Gastroesophageal sphincter (tissue), 4 donors: ENCODE data around the gene MTARC1. TPM values are rescaled to one million over a fixed set of nuclear protein-coding genes. Genes with fewer than 3 reads are reported as not detected.

Source experiments
- ATAC-seq: fragments of 150-250 bp; one replicate; pipeline ENCODE4 v1.9.1; 2016; ENCODE audit warnings: mild to moderate bottlenecking, moderate library complexity
- H3K27ac ChIP-seq, 4 donors: fragments of 200-600 bp; sonication (generic) in 3 of 4; 1 replicate in 3 of 4; 2 replicates in 1 of 4; pipeline ENCODE4 v1.5.1; 2016 to 2019
- H3K27me3 ChIP-seq: fragments of 200-600 bp; sonication (generic); one replicate; pipeline ENCODE4 v1.5.1; 2019
- H3K36me3 ChIP-seq, 2 donors: fragments of 200-600 bp; sonication (generic); one replicate each; pipeline ENCODE4 v1.5.1; 2019; ENCODE audit warnings: control low read depth in 1 of 2
- H3K4me1 ChIP-seq, 3 donors: fragments of 200-600 bp; sonication (generic); 1 replicate in 2 of 3; 2 replicates in 1 of 3; pipeline ENCODE4 v1.5.1; 2016 to 2019; ENCODE audit warnings: control low read depth in 2 of 3
- H3K4me3 ChIP-seq, 2 donors: fragments of 200-600 bp; sonication (generic); one replicate each; pipeline ENCODE4 v1.5.1; 2019; ENCODE audit warnings: mild to moderate bottlenecking in 1 of 2, moderate library complexity in 1 of 2
- H3K9me3 ChIP-seq, 3 donors: fragments of 200-600 bp; sonication (generic); one replicate each; pipeline ENCODE4 v1.5.1; 2017 to 2019; ENCODE audit warnings: control low read depth in 2 of 3
- EP300 ChIP-seq: sonication (generic); formaldehyde crosslinking; IDR thresholded peaks from one replicate; pipeline ENCODE4 v1.6.1; 2017; ENCODE audit warnings: antibody characterized with exemption, mild to moderate bottlenecking
- POLR2A ChIP-seq, 2 donors: fragments of 450-650 bp; IDR thresholded peaks; one replicate each; pipeline ENCODE4 v1.6.1; 2017; ENCODE audit warnings: antibody characterized with exemption in 2 of 2, mild to moderate bottlenecking in 2 of 2, moderate library complexity in 1 of 2
- POLR2AphosphoS5 ChIP-seq: sonication (generic); formaldehyde crosslinking; IDR thresholded peaks from one replicate; pipeline ENCODE4 v1.6.1; 2017; ENCODE audit warnings: antibody characterized with exemption
- WGBS, 2 donors: methylation state at CpG; one replicate each; pipeline ENCODE4 v1.1.5; 2018; ENCODE audit warnings: low coverage in 1 of 2; 5-methylcytosine and 5-hydroxymethylcytosine counted together
- total RNA-seq, 4 donors: library from RNA; depleted of rRNA; stranded (reverse); fragments of >200 nt; gene quantifications; one replicate each; pipeline ENCODE4 v1.1.0, GENCODE V29; 2016
- TF ChIP-seq, protein P1 (sequence below), 4 experiments: fragments of 200-600 bp in 2 of 4; fragments of 450-650 bp in 2 of 4; sonication (generic) in 1 of 4; IDR thresholded peaks; one replicate each; pipeline ENCODE4 v1.5.1; 2017 to 2019; ENCODE audit warnings: antibody characterized with exemption in 4 of 4, mild to moderate bottlenecking in 2 of 4, moderate library complexity in 2 of 4

Gene MTARC1
- total RNA-seq, 4 donors from 2014 or later: 3.7 to 8.1 (median 5.4) TPM

- no peaks in the 10 kb centered on the region for H3K36me3 ChIP-seq
- peak overlapping the region; percentile 53 to 98 (median 91) for H3K27ac ChIP-seq
- peaks cover 3 to 57% (median 15%) of the 10 kb centered on the region in 3 donors for H3K4me1 ChIP-seq
- H3K4me3 ChIP-seq: peak overlapping the region; percentile 79 to 96
- H3K9me3 ChIP-seq: no peaks in the 10 kb centered on the region
- no peak for ATAC-seq
- no peak for TF ChIP-seq POLR2AphosphoS5
- no peak for TF ChIP-seq POLR2A (IDR thresholded peaks at IDR 0.05)
- TF ChIP-seq, protein P1, sequence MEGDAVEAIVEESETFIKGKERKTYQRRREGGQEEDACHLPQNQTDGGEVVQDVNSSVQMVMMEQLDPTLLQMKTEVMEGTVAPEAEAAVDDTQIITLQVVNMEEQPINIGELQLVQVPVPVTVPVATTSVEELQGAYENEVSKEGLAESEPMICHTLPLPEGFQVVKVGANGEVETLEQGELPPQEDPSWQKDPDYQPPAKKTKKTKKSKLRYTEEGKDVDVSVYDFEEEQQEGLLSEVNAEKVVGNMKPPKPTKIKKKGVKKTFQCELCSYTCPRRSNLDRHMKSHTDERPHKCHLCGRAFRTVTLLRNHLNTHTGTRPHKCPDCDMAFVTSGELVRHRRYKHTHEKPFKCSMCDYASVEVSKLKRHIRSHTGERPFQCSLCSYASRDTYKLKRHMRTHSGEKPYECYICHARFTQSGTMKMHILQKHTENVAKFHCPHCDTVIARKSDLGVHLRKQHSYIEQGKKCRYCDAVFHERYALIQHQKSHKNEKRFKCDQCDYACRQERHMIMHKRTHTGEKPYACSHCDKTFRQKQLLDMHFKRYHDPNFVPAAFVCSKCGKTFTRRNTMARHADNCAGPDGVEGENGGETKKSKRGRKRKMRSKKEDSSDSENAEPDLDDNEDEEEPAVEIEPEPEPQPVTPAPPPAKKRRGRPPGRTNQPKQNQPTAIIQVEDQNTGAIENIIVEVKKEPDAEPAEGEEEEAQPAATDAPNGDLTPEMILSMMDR (IDR thresholded peaks at IDR 0.05): no peak
- TF ChIP-seq EP300: no peak
- no peaks in the 10 kb centered on the region for H3K27me3 ChIP-seq
- WGBS, 2 donors: 9 to 16% methylated on average over 4 to 12 of the region's 18 CpGs
Observed at GRCh38 chr1:220747437-220748088, 39.1 kb upstream of the MTARC1 start.

DNA sequence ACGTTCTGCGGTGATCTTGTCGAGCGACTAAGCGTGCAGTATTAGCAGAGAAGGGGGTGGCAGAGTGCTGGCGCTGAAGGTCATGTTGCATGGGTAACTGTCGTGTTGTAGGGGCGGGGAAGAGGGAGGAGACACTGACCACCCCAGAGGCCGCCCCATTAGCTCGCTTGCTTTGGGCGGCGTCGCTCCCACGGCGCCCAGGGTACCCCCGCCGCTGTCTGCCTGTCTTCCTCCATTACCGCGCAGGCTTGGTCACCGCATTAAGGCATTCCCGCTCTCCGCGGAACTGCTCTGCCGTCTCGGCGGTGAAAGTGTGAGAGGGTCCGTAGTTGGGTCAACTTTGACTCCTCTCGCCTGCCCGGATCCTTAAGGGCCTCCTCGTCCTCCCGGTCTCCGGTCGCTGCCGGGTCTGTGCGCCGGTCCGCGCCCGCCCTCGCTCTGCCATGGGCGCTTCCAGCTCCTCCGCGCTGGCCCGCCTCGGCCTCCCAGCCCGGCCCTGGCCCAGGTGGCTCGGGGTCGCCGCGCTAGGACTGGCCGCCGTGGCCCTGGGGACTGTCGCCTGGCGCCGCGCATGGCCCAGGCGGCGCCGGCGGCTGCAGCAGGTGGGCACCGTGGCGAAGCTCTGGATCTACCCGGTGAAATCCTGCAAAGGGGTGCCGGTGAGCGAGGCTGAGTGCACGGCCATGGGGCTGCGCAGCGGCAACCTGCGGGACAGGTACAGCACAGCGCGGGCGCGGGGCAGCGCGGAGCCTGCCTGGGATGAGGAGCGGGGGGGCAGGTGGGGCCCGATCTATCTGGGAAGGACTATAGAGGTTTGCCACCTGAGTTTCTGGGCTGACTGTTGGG is 38.4 kb upstream of the MTARC1 start, which contains the start of gene MTARC2:
Gene MTARC2, plus strand, starts transcription at position 234 of the 846 bp plus-strand sequence. Its CDS starts 210 bp downstream, at position 444.
- no peaks in the 10 kb centered on the region for H3K27me3 ChIP-seq
- H3K9me3 ChIP-seq: no peaks in the 10 kb centered on the region
- 0% methylated on average over 1 of the region's 77 CpGs; no CpG with 5 or more reads in 1 of the 2 donors for WGBS, 2 donors
- no peaks in the 10 kb centered on the region for H3K36me3 ChIP-seq
- TF ChIP-seq POLR2AphosphoS5 (peak; percentile 93), EP300 (no peak), POLR2A (IDR thresholded peaks at IDR 0.05) (peak; percentile 83 to 90)
- TF ChIP-seq, protein P1 (IDR thresholded peaks at IDR 0.05): peak in 1 of 4 experiments; percentile 18
- peak within 1 kb of the TSS; percentile 79 to 96 for H3K4me3 ChIP-seq
- peaks cover 3 to 63% (median 15%) of the 10 kb centered on the region in 3 donors for H3K4me1 ChIP-seq
- H3K27ac ChIP-seq: peak within 1 kb of the TSS; percentile 81 to 98 (median 91)
- ATAC-seq: peak; percentile 95

DNA sequence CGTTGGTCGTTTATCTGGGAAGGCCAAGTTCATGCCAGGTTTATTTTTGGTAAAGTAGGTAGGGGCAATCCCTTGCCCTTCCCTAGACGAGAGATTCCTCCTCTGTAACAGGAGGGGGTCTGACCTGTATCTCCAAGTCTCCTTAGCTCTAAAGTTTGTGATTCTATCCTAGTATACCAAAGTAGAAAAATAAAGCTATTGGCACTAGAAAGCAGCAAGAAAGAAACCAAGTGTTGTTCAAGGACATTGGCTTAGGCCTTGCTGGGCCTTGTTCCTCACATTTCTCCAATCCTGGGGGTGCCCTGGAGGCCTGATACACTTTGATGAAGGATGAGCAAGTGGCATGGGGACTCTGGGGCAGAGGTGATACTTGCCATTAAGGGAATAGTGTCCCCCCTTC is 37.8 kb upstream of the MTARC1 start:
- Histone ChIP-seq H3K27me3 (no peaks in the 10 kb centered on the region), H3K36me3 (peaks cover 0 to under 1% of the 10 kb centered on the region in 2 donors), H3K27ac (peak overlapping the region; percentile 81 to 98 (median 91)), H3K4me1 (peaks cover 3 to 69% (median 15%) of the 10 kb centered on the region in 3 donors), H3K9me3 (no peaks in the 10 kb centered on the region), H3K4me3 (peak overlapping the region; percentile 79 to 96)
- TF ChIP-seq, protein P1 (IDR thresholded peaks at IDR 0.05): no peak
- TF ChIP-seq EP300 (no peak), POLR2A (IDR thresholded peaks at IDR 0.05) (no peak), POLR2AphosphoS5 (no peak)
- no peak for ATAC-seq
- 0% methylated on average over 3 of the region's 3 CpGs; no CpG with 5 or more reads in 1 of the 2 donors for WGBS, 2 donors

DNA sequence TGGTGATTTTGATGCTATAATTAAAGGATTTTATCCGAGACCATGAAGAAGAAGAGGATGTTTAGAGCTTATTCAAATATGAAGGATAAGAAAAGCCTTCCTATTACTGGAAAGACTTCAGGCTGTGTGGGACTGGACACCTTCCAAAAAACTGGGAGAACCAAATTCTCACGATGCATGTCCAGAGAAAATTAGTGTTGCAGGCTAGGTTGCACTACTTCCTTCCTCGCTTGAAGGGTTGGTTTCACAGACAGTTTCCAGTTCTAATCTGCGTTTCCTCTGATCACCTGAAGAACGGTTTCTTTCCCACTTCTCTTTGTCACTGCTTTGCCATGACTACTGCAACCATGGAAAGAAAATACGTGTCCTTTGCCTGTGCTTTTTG is 36.6 kb upstream of the MTARC1 start:
- Histone ChIP-seq H3K27me3 (no peaks in the 10 kb centered on the region), H3K27ac (peak overlapping the region in 3 of 4 donors; percentile 89 to 98 (median 93)), H3K36me3 (peaks cover 0 to 12% of the 10 kb centered on the region in 2 donors), H3K4me1 (peaks cover 3 to 73% (median 15%) of the 10 kb centered on the region in 3 donors), H3K9me3 (no peaks in the 10 kb centered on the region), H3K4me3 (peak overlapping the region in 1 of 2 donors; percentile 96)
- TF ChIP-seq EP300 (no peak), POLR2A (IDR thresholded peaks at IDR 0.05) (no peak), POLR2AphosphoS5 (no peak)
- TF ChIP-seq, protein P1 (IDR thresholded peaks at IDR 0.05): no peak
- no peak for ATAC-seq
- 10 to 13% methylated on average over 2 to 6 of the region's 6 CpGs for WGBS, 2 donors
